ENCODE measurements around the gene CECR2.

The CECR2 gene

DNA sequence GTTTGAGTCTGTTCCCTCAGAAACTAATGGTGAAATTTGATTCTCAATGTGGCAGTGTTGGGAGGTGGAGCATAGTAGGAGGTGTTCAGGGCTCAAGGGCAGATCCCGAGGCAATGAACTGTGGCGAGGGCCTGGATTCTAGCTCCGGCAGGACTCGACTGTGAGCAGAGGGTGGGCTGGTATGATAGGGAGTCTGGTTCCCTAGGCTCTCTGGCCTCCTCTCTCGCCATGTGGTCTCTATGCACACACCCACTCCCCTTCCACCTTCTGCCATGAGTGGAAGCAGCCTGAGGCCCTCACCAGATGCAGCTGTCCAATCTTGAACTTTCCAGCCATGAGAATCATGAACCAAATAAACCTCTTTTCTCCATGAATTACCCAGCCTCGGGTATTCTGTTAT lies 227.0 kb downstream of the CECR2 start:
- Mint-ChIP-seq H3K27ac (no peak overlapping the region), H3K4me1 (peaks cover 7% of the 10 kb centered on the region)

DNA sequence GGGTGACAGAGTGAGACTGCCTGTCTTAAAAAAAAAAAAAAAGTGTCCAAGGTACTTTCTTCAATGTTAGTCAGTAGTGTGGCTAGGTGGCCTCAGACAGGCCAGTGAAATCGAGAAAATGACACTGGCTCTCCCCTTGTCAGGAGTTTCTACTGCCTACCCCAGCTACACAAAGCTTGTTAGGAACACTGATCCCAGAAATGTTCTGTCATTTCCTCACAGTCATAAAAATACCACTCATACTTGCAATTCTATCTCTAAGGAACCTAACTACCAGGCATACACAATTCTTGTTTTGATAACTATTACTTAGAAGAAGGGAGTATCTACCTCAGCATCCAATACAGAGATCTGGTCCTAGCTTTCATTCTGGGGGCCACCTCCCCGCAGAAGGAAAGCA lies 228.0 kb downstream of the CECR2 start:
- Mint-ChIP-seq H3K4me1 (peaks cover 7% of the 10 kb centered on the region), H3K9me3 (no peaks in the 10 kb centered on the region), H3K27me3 (no peaks in the 10 kb centered on the region), H3K36me3 (peaks cover 20% of the 10 kb centered on the region), H3K27ac (peak overlapping the region; percentile 2), H3K4me3 (no peak overlapping the region)

More for the DNA sequence above, 227.0 kb downstream of the CECR2 start:
- H3K36me3 Mint-ChIP-seq, result peaks cover 20% of the 10 kb centered on the region
- no peaks in the 10 kb centered on the region for H3K27me3 Mint-ChIP-seq
- H3K4me3 Mint-ChIP-seq, result no peak overlapping the region
- no peaks in the 10 kb centered on the region for H3K9me3 Mint-ChIP-seq

- H3K27me3 Mint-ChIP-seq, result no peaks in the 10 kb centered on the region
- no peak overlapping the region for H3K4me3 Mint-ChIP-seq
- H3K9me3 Mint-ChIP-seq, result no peaks in the 10 kb centered on the region
- H3K27ac Mint-ChIP-seq, result no peak overlapping the region
- H3K4me1 Mint-ChIP-seq, result peaks cover 7% of the 10 kb centered on the region
- peaks cover 20% of the 10 kb centered on the region for H3K36me3 Mint-ChIP-seq
Observed at GRCh38 chr22:17598318-17598717, 229.1 kb downstream of the CECR2 start.

DNA sequence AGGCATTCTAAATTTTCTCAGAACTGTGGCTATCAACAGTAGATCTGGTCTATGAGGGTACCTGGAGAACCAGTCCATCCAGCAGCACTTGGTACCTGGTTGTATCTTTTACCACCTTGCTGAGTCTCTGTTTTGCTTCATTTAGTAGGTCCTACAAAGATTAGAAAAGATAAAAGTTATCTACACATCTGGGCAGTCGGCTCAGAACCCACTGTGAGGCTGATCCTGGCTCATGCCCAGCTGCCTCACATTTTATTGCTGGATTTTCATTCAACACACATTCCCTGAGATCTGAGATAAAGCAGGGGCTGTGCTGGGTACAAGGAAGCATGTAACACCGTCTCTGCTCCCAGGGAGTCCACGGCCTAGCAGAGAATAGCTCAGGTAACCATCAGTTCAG lies 231.8 kb downstream of the CECR2 start:
- Mint-ChIP-seq H3K27me3 (no peaks in the 10 kb centered on the region), H3K36me3 (peaks cover 16% of the 10 kb centered on the region), H3K4me1 (peaks cover 14% of the 10 kb centered on the region), H3K9me3 (no peaks in the 10 kb centered on the region), H3K4me3 (no peak overlapping the region), H3K27ac (no peak overlapping the region)

GRCh38 chr22:17603668-17604067 lies 234.4 kb downstream of the CECR2 start:
- Mint-ChIP-seq H3K9me3 (no peaks in the 10 kb centered on the region), H3K36me3 (peaks cover 3% of the 10 kb centered on the region), H3K4me3 (no peak overlapping the region), H3K4me1 (peaks cover 14% of the 10 kb centered on the region), H3K27ac (no peak overlapping the region), H3K27me3 (no peaks in the 10 kb centered on the region)

- Mint-ChIP-seq H3K4me3 (no peak overlapping the region), H3K9me3 (no peaks in the 10 kb centered on the region), H3K27me3 (no peaks in the 10 kb centered on the region), H3K4me1 (peaks cover 21% of the 10 kb centered on the region), H3K36me3 (peaks cover 2% of the 10 kb centered on the region), H3K27ac (no peak overlapping the region)
Observed at GRCh38 chr22:17606496-17606895, 237.2 kb downstream of the CECR2 start.

All from activated naive CD4-positive, alpha-beta T cell treated with anti-CD3 and anti-CD28 coated beads, Interleukin-2, amount 50 U/mL, for 24 hours (primary cell).